HG03520 (cell line): ENCODE measurements around the gene ATP13A3.

Experiments
- ATAC-seq: cut with Tn5 transposase; IDR thresholded peaks from one replicate; pipeline ENCODE4 v1.9.1; 2021; ENCODE audit warnings: mild to moderate bottlenecking, moderate library complexity; ENCODE audit not compliant: unreplicated experiment

ATP13A3 gene

DNA sequence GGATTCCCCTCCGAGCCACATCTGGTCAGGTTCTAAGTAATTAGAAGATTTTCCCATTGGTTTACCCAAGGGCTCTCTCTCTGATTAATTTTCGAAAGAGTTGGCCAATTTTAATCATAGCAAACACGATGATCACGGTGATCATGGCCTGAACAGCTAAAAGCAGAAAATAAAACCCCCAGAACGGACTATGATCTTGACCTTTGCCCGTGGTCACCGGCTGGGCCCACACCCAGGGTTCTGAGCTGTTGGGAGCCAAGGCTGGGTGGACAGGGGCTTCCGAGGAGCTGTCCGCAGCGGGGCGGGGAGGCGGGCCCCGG is 90.3 kb downstream of the ATP13A3 start:
- ATAC-seq: no peak

- no peak for ATAC-seq
These were observed 90.8 kb downstream of the ATP13A3 start for GRCh38 chr3:194395778-194396538.

DNA sequence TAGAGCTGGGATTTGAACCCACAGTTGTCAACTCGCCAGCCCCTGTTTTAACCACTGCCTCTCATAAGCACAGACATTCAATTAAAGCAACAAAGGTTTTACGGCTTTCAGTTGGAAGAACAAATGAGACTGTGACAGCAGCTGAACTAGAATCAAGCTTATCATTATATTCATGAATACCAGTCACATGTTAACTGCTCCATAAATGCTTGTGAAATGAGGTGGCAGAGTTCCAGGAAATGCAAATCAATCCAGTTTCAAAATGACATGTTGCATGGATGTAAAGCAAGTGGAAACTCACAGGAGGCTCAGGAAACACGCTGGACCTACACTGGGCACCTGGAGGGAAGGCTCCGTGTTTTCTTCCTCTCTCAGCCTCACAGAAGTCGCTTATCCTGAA is 91.6 kb downstream of the ATP13A3 start:
- no peak for ATAC-seq

DNA sequence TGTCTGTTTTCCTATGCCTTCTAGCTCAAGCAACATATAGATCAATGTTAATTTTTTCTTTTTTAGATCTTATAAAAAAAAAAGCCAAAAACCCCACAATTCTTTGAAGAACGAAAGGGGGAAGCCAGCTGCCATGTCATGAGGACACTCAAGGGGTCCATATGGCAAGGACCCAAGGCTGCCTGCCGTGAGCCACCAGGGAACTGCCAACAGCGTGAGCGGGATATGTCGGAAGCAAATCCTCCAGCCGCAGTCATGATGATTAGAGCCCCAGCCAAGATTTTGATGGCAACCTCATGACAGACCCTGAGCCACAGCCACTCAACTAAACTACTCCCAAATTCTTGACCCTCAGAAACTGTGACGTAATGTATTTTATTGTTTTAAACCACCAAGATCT is 94.2 kb downstream of the ATP13A3 start:
- ATAC-seq: no peak

DNA sequence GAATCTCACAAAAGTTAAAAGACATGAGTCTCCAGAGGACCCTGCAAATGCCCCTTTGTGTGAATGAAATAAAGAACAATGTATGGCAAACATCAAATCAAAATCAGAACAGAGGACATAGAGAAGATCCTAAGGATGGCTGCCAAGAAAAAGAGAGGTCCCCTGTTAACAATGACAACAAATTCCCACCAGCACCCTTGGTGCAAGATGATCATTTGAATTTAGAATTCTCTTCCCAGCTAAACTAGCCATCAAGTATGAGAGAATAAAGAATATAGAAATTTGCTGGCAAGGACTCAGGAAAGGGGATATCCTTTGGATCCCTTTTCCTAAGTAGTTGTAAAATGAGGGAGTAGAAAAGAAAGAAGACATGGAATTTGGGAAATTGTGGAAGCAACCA is 96.0 kb downstream of the ATP13A3 start:
- no peak for ATAC-seq

DNA sequence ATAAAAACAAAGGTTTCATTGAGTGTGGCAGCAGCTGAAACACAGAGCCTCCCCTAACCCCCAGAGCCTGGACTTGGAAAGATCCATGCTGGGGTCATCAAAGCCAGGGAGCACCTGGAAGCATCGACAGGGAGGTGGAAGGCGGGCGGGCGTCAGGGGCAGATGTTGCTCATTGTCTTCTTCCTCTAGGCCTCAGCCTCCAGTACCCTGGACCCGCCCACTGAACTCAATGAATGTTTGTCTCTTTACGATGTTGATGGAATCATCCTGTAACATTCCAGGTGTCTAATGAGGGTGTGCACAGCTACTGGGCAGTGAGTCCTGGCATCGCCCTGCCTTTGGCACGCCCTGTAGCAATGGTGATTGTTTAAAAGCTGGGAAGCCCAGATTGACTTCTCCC is 97.5 kb downstream of the ATP13A3 start:
- ATAC-seq: no peak

DNA sequence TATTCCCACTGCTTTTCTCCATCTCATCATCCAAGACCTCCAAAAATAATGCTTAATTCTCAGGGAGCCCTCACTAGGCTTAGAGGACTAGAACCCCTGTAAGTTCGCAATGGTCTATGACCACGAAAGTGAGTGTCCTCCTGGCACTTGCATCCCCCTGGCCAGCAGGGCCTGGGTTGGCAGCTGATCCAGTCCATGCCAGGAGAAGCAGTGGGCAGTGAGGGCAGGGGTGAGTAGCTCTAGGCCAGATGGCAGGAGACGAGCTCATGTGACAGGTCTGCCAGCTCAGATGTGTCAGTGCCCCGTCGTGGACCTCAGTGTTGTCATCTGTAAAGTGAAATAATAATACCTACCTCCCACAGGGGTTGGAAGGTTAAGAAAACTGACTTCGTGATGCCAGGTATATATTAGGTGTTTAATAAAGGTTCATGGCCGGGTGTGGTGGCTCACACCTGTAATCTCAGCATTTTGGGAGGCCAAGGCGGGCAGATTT is 98.8 kb downstream of the ATP13A3 start:
- no peak for ATAC-seq

GRCh38 chr3:194387276-194387675 is 99.5 kb downstream of the ATP13A3 start:
- no peak for ATAC-seq

DNA sequence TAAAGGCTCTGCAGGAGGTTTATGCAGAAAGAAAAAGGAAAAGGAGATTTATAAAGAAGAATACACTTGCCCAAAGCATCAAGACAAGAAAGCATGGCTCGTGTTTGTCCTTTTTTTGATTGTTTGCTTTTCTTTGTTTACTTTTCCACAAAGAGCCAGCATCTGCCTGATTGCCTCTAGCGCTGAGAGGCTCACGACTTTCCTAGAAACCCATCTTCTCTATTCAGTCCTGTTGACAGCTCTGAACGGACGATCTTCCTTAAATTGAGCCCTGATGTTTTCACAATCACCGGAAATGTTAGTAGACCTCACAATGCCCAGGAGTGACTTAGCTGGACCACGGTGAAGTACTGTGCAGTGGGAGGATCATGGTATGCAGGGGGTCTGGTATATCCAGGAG is 100.2 kb downstream of the ATP13A3 start:
- ATAC-seq: no peak

DNA sequence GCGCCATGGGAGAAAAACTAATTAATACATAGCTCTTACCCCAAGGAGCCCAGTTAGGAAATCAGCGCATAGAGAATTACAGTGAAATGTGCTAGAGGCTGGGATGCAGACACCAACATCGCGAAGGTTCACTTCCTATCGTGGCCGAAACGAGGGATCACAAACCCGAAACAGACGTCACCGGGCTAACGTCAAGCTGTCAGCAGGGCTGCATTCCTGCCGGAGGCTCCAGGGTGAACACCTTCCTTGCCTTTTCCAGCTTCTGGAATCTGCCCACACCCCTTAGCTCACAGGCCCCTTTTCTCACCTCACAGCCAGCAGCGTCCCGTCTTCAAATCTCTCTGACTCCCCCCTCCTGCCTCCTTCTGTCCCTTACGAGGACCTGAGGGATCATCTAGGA is 100.7 kb downstream of the ATP13A3 start:
- no peak for ATAC-seq

DNA sequence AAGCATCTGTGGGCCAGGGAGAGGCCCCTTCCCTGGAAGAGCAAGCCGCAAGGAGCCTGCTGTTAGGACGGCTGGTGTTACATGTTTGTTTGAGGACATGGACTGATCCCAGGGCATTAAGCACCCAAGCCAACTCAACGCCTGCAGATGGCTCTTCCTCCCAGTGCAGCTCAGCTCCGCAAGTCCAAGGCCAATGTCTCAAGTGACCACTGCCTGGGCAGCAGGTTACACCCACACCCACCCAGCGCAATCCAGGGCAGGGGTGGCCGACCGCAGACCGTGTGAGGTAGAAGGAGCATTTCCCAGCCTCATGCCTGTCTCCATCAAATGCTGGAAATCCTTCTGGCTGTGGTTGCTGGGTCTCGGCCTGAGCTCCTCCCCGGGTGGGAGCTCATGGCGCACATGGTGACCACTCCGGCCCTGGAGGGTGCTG is 102.2 kb downstream of the ATP13A3 start:
- no peak for ATAC-seq

- no peak for ATAC-seq
These were observed 102.6 kb downstream of the ATP13A3 start for GRCh38 chr3:194384156-194384555.

DNA sequence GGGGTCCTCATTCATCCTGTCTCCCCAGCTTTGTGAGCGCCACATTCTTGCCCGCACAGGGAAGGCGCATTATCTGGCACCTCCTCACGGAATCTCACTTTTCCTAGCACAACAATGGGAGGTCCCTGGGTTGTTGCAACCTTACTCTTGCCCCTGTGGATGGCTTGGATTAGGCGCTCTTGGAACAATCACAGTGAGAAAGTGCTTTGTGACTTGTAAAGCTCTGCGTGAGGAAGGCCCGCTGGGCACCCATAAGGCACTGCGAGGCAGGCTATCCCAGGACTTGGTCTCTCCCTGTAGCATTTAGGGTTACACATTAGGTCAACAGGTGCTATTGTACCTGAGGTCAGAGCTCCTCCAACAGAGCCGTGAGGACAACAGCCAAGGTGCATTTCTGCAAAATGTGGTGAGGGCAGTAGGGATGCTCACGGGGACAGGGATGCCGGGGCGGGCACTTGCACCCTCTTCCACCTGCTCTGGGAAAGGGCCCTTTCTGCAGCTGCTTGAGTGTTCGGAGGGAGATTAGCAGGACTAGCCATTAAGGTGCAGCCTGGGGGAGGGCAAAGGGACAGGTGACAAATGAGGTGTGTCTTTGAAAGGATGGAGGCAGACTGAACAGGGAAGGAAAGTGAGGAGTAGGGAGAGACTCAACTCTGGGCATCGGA is 103.4 kb downstream of the ATP13A3 start:
- no peak for ATAC-seq

- no peak for ATAC-seq
These were observed 103.9 kb downstream of the ATP13A3 start for GRCh38 chr3:194382892-194383223.

GRCh38 chr3:194382196-194382891 is 104.5 kb downstream of the ATP13A3 start:
- no peak for ATAC-seq

GRCh38 chr3:194381460-194381875 is 105.3 kb downstream of the ATP13A3 start:
- no peak for ATAC-seq

DNA sequence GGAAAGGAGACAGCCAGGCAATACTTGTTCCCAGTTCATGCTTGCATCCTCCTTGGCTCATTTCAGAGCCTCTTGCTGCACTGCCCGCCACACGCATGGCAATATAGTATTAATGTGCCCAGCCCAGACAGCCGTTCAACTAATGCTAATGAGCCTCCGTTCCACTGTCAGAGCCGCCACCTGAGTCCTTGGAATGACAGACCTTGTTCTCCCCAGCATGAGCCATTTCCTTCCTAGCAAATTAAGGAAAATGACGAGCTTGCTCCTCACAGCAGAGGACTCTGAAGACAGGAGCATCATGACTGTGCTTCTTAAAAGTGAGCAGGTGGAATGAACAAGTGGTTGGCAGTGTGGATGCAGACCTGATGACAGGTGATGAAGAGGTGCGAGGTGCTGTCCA is 106.5 kb downstream of the ATP13A3 start:
- ATAC-seq: no peak

DNA sequence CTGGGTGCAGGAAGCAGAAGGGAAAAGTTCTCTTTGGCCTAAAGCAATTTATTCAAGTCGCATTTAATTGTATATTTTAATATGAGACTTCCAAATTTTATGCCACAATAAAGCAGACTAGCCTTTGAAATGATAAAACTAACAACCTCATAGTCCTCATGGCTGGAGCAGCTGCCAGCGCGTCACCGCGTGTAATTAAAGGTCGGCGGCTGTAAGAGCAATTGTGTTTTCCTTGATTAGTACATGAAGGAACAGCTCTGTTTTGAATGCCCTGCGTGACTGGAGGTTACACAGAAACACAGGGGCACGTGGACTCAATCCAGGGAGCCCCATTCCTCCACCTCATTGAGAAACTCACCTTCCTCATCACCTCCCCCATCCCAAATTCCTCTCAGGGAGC is 107.2 kb downstream of the ATP13A3 start:
- ATAC-seq: no peak

DNA sequence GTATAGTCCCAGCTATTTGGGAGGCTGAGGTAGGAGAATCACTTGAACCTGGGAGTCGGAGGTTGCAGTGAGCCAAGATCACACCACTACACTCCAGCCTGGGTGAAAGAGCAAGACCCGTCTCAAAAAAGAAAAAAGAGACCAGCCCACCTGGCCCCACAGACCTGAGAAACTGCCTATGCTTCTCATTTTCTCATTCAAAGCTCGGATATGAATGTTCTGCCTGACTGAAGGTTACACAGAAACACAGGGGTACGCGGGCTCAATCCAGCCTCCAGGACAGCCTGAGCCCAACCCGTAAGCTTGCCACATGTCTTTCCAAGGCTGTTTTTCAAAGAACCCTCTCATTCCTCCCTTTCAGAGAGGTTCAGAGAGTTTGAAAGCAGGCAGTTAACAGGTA is 107.6 kb downstream of the ATP13A3 start:
- no peak for ATAC-seq

DNA sequence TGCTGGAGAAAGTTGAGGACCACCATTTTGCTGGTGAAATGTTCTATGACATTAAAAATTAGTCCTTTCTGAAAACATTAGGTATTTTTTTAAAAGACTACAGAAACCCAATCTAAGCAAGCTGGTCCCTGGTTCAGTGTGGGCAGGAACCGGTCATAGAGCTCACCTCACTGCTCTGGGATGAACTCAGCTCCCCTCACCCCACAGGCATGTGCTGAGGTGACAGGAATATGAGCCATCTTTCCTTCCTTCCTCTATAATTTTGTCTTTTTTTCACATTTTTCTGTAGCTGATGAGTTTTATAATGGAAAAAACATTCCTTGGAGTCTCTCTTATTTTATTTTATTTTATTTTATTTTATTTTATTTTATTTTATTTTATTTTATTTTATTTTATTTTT is 109.1 kb downstream of the ATP13A3 start:
- no peak for ATAC-seq

GRCh38 chr3:194376241-194376560 is 110.6 kb downstream of the ATP13A3 start:
- no peak for ATAC-seq
